Chondrocyte (in vitro differentiated cells): ENCODE measurements around the gene ADAMTS15. TPM values are rescaled to one million over a fixed set of nuclear protein-coding genes. Genes with fewer than 3 reads are reported as not detected.

Experiments used
- DNase-seq: peaks from one replicate; pipeline ENCODE4 v3.0.0; 2021; ENCODE audit warnings: mixed read lengths, low spot score
- H3K27ac Mint-ChIP-seq: one replicate; pipeline ENCODE4 v1.8.0; 2021; ENCODE audit warnings: mild to moderate bottlenecking, moderate library complexity, mixed read lengths; ENCODE audit not compliant: unreplicated experiment
- H3K27me3 Mint-ChIP-seq: 2 replicates; pipeline ENCODE4 v1.8.0; 2021; ENCODE audit warnings: low read depth, mixed read lengths
- H3K36me3 Mint-ChIP-seq: 2 replicates; pipeline ENCODE4 v1.8.0; 2021; ENCODE audit warnings: low read depth, mixed read lengths
- H3K4me1 Mint-ChIP-seq: 2 replicates; pipeline ENCODE4 v1.8.0; 2021; ENCODE audit warnings: low read depth, mild to moderate bottlenecking, mixed read lengths
- H3K4me3 Mint-ChIP-seq: one replicate; pipeline ENCODE4 v1.8.0; 2021; ENCODE audit warnings: mild to moderate bottlenecking, moderate library complexity, mixed read lengths; ENCODE audit not compliant: unreplicated experiment
- H3K9me3 Mint-ChIP-seq: 2 replicates; pipeline ENCODE4 v1.8.0; 2021; ENCODE audit warnings: low read depth, mixed read lengths
- total RNA-seq: library from RNA; stranded (reverse); gene quantifications from 3 replicates; pipeline ENCODE4 v1.2.1, GENCODE V29; 2021
- TF ChIP-seq, protein P1 (sequence below): fragments of 200-600 bp; sonication (generic); IDR thresholded peaks from 2 replicates; pipeline ENCODE4 v1.5.0; 2021; ENCODE audit warnings: antibody characterized with exemption, mild to moderate bottlenecking, moderate library complexity

ADAMTS15 gene
- total RNA-seq, 1 donor from 2014 or later, result 140 TPM

GRCh38 chr11:130477586-130478203, 29.2 kb downstream of the ADAMTS15 start:
- Mint-ChIP-seq H3K9me3 (no peaks in the 10 kb centered on the region), H3K27me3 (no peaks in the 10 kb centered on the region), H3K4me1 (peaks cover 14% of the 10 kb centered on the region), H3K27ac (no peak overlapping the region), H3K36me3 (peaks cover 14% of the 10 kb centered on the region), H3K4me3 (no peak overlapping the region)
- no peak for DNase-seq
- TF ChIP-seq, protein P1, sequence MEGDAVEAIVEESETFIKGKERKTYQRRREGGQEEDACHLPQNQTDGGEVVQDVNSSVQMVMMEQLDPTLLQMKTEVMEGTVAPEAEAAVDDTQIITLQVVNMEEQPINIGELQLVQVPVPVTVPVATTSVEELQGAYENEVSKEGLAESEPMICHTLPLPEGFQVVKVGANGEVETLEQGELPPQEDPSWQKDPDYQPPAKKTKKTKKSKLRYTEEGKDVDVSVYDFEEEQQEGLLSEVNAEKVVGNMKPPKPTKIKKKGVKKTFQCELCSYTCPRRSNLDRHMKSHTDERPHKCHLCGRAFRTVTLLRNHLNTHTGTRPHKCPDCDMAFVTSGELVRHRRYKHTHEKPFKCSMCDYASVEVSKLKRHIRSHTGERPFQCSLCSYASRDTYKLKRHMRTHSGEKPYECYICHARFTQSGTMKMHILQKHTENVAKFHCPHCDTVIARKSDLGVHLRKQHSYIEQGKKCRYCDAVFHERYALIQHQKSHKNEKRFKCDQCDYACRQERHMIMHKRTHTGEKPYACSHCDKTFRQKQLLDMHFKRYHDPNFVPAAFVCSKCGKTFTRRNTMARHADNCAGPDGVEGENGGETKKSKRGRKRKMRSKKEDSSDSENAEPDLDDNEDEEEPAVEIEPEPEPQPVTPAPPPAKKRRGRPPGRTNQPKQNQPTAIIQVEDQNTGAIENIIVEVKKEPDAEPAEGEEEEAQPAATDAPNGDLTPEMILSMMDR, result peak; percentile 23

DNA sequence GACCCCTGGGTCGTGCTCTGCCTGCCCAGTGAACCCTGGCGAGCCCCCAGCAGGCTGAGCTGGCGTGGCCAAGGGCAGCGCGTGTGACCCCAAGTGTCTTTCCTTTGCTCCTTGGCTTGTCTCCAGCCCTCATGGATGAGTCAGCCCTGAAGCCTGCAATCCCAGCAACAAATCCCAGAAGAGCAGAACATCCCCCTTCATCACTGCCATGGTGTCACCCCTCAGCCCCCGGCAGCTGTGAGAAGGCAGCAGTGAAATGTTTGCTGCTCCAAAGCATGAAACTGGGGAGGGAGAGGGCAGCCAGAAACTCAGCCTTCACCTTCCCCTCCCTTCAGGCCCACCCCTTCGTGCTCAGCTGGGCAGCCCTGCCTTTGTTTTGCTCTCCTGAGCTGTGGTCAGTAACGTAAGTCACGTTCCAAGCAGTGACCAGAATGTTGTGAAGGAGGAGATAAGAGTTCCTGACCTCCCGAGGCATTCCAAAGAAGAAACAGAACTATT, 29.8 kb downstream of the ADAMTS15 start:
- Mint-ChIP-seq H3K27me3 (no peaks in the 10 kb centered on the region), H3K27ac (no peak overlapping the region), H3K9me3 (peaks cover 2% of the 10 kb centered on the region), H3K36me3 (peaks cover 17% of the 10 kb centered on the region), H3K4me3 (no peak overlapping the region), H3K4me1 (peaks cover 17% of the 10 kb centered on the region)
- TF ChIP-seq, protein P1, result no peak
- no peak for DNase-seq

- no peaks in the 10 kb centered on the region for H3K27me3 Mint-ChIP-seq
- no peak overlapping the region for H3K27ac Mint-ChIP-seq
- peaks cover 18% of the 10 kb centered on the region for H3K4me1 Mint-ChIP-seq
- peaks cover 21% of the 10 kb centered on the region for H3K36me3 Mint-ChIP-seq
- no peak for DNase-seq
- H3K9me3 Mint-ChIP-seq, result peaks cover 5% of the 10 kb centered on the region
- H3K4me3 Mint-ChIP-seq, result no peak overlapping the region
- TF ChIP-seq, protein P1, result no peak
Measured at GRCh38 chr11:130478881-130479280, 30.4 kb downstream of the ADAMTS15 start.

GRCh38 chr11:130480186-130480585, 31.7 kb downstream of the ADAMTS15 start:
- Mint-ChIP-seq H3K36me3 (peaks cover 23% of the 10 kb centered on the region), H3K27me3 (no peaks in the 10 kb centered on the region), H3K4me3 (no peak overlapping the region), H3K27ac (no peak overlapping the region), H3K4me1 (peaks cover 9% of the 10 kb centered on the region), H3K9me3 (peaks cover 8% of the 10 kb centered on the region)
- DNase-seq, result no peak
- TF ChIP-seq, protein P1, result no peak

DNA sequence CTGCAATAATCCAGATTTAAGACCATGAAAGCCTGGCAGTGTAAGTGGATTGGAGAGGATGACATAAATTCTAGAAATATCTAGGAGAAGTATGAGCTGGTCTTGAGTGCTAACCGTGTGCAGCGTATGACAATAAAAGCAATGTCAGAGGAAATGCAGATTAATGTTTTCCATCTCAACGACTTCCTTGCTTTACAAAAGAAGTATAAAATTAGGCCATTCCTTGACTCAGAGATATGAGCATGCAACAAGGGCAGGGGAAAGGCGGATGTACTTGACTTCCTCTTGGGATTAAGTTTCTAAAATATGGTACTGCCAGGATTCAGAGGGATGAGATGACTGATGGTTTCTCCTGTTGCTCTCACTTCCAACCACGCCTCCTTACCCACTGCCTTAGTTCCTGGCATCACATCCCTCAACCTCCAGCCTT, 32.3 kb downstream of the ADAMTS15 start:
- H3K4me1 Mint-ChIP-seq, result peaks cover 5% of the 10 kb centered on the region
- H3K36me3 Mint-ChIP-seq, result peaks cover 22% of the 10 kb centered on the region
- DNase-seq, result no peak
- no peak overlapping the region for H3K4me3 Mint-ChIP-seq
- H3K9me3 Mint-ChIP-seq, result peaks cover 8% of the 10 kb centered on the region
- no peaks in the 10 kb centered on the region for H3K27me3 Mint-ChIP-seq
- H3K27ac Mint-ChIP-seq, result no peak overlapping the region
- TF ChIP-seq, protein P1, result no peak
